Measurements from ENCODE around the gene SPTBN2.

SPTBN2 gene

GRCh38 chr11:66683877-66684276 lies 45.1 kb downstream of the SPTBN2 start:
- no peak overlapping the region for H3K4me3 ChIP-seq (ENCODE audit: low read depth, low read length)
- no peak for TF ChIP-seq CTCF (IDR thresholded peaks at IDR 0.05; ENCODE audit: borderline replicate concordance, insufficient read depth, low read depth, low read length)

GRCh38 chr11:66680966-66681645 lies 47.9 kb downstream of the SPTBN2 start:
- no peak for TF ChIP-seq CTCF (IDR thresholded peaks at IDR 0.05; ENCODE audit: borderline replicate concordance, insufficient read depth, low read depth, low read length)
- H3K4me3 ChIP-seq (ENCODE audit: low read depth, low read length) = no peak overlapping the region

- H3K4me3 ChIP-seq (ENCODE audit: low read depth, low read length) = peak within 1 kb of the TSS; percentile 66
- TF ChIP-seq CTCF (IDR thresholded peaks at IDR 0.05; ENCODE audit: borderline replicate concordance, insufficient read depth, low read depth, low read length) = no peak
Measured at GRCh38 chr11:66677599-66678375, 51.2 kb downstream of the SPTBN2 start, which contains the start of gene RBM4B. RBM4B (minus strand) TSS chr11:66677887; CDS start chr11:66677079, 808 bp downstream.

GRCh38 chr11:66676931-66677598 lies 52.0 kb downstream of the SPTBN2 start:
- TF ChIP-seq CTCF (IDR thresholded peaks at IDR 0.05; ENCODE audit: borderline replicate concordance, insufficient read depth, low read depth, low read length) = no peak
- H3K4me3 ChIP-seq (ENCODE audit: low read depth, low read length) = peak overlapping the region; percentile 66

- no peak for TF ChIP-seq CTCF (IDR thresholded peaks at IDR 0.05; ENCODE audit: borderline replicate concordance, insufficient read depth, low read depth, low read length)
- no peak overlapping the region for H3K4me3 ChIP-seq (ENCODE audit: low read depth, low read length)
Measured at GRCh38 chr11:66676282-66676919, 52.6 kb downstream of the SPTBN2 start.

GRCh38 chr11:66674964-66675602 lies 53.9 kb downstream of the SPTBN2 start:
- TF ChIP-seq CTCF (IDR thresholded peaks at IDR 0.05; ENCODE audit: borderline replicate concordance, insufficient read depth, low read depth, low read length) = no peak
- no peak overlapping the region for H3K4me3 ChIP-seq (ENCODE audit: low read depth, low read length)

Measured in GM12875 (cell line).